Measurements from ENCODE around the gene IKZF4. TPM values are rescaled to one million over a fixed set of nuclear protein-coding genes. Genes with fewer than 3 reads are reported as not detected.

The IKZF4 gene
- total RNA-seq, 1 donor, result 3.4 TPM

DNA sequence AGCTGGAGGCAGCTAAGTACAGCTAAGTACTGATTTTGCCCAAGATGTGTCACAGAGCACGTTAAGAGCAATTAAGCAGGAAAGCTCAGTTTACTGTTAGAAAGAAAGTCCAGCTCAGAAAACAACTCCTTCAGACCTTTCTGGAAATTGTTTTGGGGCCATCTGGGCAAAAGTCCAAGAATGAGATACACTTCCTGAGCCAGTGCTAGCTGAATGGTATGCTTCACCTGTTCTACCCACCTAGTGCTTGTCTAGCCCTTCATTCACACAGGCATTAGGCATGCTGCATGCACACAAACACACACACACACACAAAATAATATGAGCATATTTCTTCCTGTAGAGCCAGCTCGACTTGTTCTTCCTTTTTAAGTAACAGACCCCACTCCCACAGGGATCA, 6.6 kb upstream of the IKZF4 start:
- TF ChIP-seq, protein P1, sequence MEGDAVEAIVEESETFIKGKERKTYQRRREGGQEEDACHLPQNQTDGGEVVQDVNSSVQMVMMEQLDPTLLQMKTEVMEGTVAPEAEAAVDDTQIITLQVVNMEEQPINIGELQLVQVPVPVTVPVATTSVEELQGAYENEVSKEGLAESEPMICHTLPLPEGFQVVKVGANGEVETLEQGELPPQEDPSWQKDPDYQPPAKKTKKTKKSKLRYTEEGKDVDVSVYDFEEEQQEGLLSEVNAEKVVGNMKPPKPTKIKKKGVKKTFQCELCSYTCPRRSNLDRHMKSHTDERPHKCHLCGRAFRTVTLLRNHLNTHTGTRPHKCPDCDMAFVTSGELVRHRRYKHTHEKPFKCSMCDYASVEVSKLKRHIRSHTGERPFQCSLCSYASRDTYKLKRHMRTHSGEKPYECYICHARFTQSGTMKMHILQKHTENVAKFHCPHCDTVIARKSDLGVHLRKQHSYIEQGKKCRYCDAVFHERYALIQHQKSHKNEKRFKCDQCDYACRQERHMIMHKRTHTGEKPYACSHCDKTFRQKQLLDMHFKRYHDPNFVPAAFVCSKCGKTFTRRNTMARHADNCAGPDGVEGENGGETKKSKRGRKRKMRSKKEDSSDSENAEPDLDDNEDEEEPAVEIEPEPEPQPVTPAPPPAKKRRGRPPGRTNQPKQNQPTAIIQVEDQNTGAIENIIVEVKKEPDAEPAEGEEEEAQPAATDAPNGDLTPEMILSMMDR (IDR thresholded peaks at IDR 0.05; ENCODE audit: insufficient read depth, low read length), result no peak
- no peak for DNase-seq (ENCODE audit: low read depth)

DNA sequence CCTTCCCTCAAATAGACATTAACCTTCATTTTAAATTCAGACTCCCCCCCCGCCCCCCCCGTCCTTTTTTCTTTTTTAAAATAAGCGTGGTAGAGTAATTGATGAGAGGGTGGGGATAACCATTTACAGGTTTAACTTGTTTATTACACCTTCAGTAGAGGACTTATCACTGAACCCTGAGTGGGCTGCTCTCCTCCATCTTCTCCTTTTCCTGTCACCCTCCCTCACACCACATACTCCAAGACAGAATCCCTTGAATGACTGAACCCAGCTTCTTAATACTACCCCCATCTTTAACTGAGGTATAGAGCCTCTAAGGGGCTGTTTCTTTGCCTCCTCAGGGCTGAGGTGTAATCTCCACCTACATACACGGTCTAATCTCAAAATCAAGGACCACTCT, 3.7 kb upstream of the IKZF4 start:
- DNase-seq (ENCODE audit: low read depth), result no peak
- no peak overlapping the region for H3K4me3 ChIP-seq (ENCODE audit: low read depth, low read length)
- TF ChIP-seq, protein P1 (IDR thresholded peaks at IDR 0.05; ENCODE audit: insufficient read depth, low read length), result no peak

More for the DNA sequence above, 6.6 kb upstream of the IKZF4 start:
- no peak overlapping the region for H3K4me3 ChIP-seq (ENCODE audit: low read depth, low read length)

DNA sequence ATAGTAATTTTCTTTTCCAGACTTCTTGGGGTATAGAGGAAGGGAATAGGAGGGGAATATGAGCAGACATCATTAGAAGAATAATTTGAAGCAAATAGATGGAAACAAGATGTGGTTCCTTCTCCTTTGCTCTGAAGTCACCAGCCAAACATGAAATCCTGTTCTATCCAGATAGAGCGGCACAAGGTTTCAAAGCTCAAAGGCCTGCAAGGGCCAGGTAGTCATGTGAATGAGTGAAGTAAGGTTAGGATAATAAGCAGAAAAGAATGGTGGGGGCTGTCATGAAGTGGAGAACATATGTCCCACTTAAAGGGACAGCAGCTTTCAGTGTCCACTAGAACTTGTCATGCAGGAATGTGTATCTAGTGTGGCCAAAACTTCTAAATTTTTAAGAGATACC, 2.5 kb upstream of the IKZF4 start:
- DNase-seq (ENCODE audit: low read depth), result no peak
- H3K4me3 ChIP-seq (ENCODE audit: low read depth, low read length), result no peak overlapping the region
- TF ChIP-seq, protein P1 (IDR thresholded peaks at IDR 0.05; ENCODE audit: insufficient read depth, low read length), result no peak

DNA sequence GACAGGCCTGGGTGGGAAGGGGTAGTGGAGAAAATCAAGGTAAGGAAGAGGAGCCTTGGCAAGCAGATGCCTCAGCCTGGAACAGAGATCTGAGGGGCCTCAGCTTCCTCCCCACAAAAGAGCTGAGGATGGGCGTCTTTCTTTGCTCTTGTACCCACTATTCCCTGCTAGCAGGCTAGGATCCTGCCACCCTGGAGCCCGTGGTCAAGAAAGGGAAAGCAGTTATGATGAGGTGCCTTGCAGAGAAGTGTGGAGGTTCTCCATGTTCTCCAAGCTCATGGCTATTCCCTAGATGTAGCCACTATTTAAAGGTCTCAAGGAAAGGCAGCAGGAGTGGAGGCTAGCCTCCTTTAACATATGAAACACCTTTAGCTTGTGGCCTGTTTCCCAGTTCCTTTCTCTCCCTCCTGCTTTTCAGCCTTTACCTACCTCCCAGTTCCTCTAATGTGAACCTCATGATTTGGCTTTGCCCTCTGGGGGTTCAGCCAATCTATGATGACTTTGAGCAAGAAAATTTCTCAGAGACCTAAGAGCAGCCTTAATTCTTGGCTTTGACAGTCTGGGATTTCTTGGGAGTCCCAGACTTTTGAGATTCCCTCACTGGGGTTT, 1.1 kb downstream of the IKZF4 start:
- TF ChIP-seq, protein P1 (IDR thresholded peaks at IDR 0.05; ENCODE audit: insufficient read depth, low read length), result peak; percentile 7
- H3K4me3 ChIP-seq (ENCODE audit: low read depth, low read length), result peak overlapping the region; percentile 53
- no peak for DNase-seq (ENCODE audit: low read depth)

DNA sequence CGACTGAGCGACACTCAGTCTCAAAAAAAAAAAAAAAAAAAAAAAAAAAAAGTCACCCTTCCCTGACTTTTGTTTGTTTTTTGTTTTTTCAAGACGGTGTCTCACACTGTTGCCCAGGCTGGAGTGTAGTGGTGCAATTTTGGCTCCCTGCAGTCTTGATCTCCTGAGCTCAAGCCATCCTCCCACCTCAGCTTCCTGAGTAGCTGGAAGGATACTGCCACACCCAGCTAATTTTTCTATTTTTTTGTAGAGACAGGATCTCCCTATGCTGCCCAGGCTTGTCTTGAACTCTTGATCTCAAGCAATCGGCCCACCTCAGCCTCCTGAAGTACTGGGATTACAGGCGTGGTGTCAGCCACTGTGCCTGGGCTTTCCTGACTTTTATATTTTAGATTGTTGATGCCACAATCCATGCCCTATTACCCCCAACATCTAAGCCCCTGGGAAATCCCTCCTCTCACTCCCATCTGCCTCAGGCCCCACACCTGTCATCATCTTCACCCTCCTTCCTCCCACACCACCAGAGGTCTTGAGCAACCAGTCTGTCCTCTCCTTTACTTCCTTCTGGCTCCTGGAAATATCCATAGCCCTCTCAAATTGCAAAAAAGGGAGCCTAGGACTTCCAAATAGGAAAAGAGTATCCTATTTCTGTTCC, 7.8 kb downstream of the IKZF4 start:
- no peak for DNase-seq (ENCODE audit: low read depth)
- TF ChIP-seq, protein P1 (IDR thresholded peaks at IDR 0.05; ENCODE audit: insufficient read depth, low read length), result no peak
- H3K4me3 ChIP-seq (ENCODE audit: low read depth, low read length), result no peak overlapping the region

DNA sequence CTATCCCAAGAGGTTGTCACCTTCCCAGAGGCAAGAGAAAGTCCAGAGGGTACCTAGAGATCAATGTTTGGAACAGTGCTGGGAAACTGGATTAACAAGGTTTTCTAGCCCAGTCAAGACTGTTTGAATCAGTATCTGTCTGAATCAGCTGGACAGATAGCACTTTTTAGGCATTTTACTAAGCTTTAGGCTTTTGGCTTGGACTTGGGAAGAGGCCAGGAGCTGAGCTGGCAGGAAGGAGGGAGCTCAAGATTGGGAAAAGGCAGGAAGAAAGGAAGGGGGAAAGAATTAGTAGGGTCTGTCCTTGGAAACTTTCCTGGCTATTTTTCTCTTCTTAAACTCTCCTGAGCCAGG, 8.3 kb downstream of the IKZF4 start:
- peak; percentile 88 for DNase-seq (ENCODE audit: low read depth)
- TF ChIP-seq, protein P1 (IDR thresholded peaks at IDR 0.05; ENCODE audit: insufficient read depth, low read length), result no peak

More for the DNA sequence above, 8.3 kb downstream of the IKZF4 start:
- H3K4me3 ChIP-seq (ENCODE audit: low read depth, low read length), result no peak overlapping the region
